ENCODE measurements around the gene SYNE2. TPM values are rescaled to one million over a fixed set of nuclear protein-coding genes. Genes with fewer than 3 reads are reported as not detected.

Gene SYNE2
- total and polyA plus RNA-seq, 5 donors from 2014 or later = 25.6 to 348 (median 32.3) TPM

DNA sequence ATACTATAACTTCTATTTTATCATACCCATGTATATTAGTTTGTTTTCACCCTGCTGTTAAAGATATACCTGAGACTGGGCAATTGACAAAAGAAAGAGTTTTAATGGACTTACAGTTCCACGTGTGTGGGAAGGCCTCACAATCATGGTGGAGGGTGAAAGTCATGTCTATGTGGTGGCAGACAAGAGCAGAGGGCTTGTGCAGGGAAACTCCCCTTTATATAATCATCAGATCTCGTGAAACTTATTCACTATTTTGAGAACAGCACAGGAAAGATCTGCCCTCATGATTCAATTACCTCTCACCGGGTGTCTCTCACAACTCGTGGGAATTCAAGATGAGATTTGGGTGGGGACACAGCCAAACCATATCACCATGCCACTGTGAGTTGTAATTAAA, 135.8 kb downstream of the SYNE2 start:
- Histone ChIP-seq H3K4me3 (ENCODE audit: low read depth, low read length) (no peak overlapping the region), H3K27me3 (ENCODE audit: control insufficient read depth, insufficient read depth, low read length) (no peaks in the 10 kb centered on the region), H3K9me3 (ENCODE audit: control insufficient read depth in 2 of 2, low read length in 2 of 2) (no peaks in the 10 kb centered on the region), H3K36me3 (ENCODE audit: control insufficient read depth, insufficient read depth, low read length) (peaks cover 70% of the 10 kb centered on the region), H3K4me1 (ENCODE audit: control insufficient read depth, insufficient read depth, low read length, poor library complexity, severe bottlenecking) (no peaks in the 10 kb centered on the region), H3K27ac (ENCODE audit: insufficient read depth, low read length, poor library complexity, severe bottlenecking) (no peak overlapping the region)
- ATAC-seq (ENCODE audit: low read depth in 2 of 2) (no peak), DNase-seq (no peak)
- H3K36me3 Mint-ChIP-seq = peaks cover 53% of the 10 kb centered on the region
- H3K4me1 Mint-ChIP-seq = peaks cover 0 to 8% (median 6%) of the 10 kb centered on the region in 4 donors
- H3K27ac Mint-ChIP-seq = no peak overlapping the region
- H3K27me3 Mint-ChIP-seq = no peaks in the 10 kb centered on the region
- H3K4me3 Mint-ChIP-seq = no peak overlapping the region
- H3K9me3 Mint-ChIP-seq = peaks cover 0 to 1% (median 0%) of the 10 kb centered on the region in 7 donors

DNA sequence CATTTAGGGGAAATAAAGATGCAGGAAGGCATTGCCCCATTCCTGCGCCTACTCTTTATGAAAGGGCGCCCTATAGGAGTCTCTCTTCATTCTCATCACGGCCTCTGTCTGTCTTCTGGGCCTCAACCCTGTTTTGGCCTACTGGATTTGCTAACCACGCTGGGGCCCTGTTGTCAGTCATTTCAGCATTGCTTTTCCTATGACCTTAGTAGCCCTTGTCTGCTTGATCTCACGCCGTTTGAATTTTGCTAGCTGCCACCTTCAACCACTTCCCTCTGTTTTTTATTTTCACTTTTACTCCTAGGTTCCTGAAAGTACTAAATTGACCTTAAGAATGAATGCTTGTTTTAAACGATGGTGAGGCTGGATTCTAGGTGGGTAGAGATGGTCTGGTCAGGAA, 139.0 kb downstream of the SYNE2 start:
- no peaks in the 10 kb centered on the region for H3K27me3 Mint-ChIP-seq
- Histone ChIP-seq H3K9me3 (ENCODE audit: control insufficient read depth in 2 of 2, low read length in 2 of 2) (no peaks in the 10 kb centered on the region), H3K4me1 (ENCODE audit: control insufficient read depth, insufficient read depth, low read length, poor library complexity, severe bottlenecking) (no peaks in the 10 kb centered on the region), H3K27ac (ENCODE audit: insufficient read depth, low read length, poor library complexity, severe bottlenecking) (no peak overlapping the region), H3K4me3 (ENCODE audit: low read depth, low read length) (no peak overlapping the region), H3K27me3 (ENCODE audit: control insufficient read depth, insufficient read depth, low read length) (no peaks in the 10 kb centered on the region), H3K36me3 (ENCODE audit: control insufficient read depth, insufficient read depth, low read length) (peaks cover 72% of the 10 kb centered on the region)
- peaks cover 0 to 8% (median 5%) of the 10 kb centered on the region in 4 donors for H3K4me1 Mint-ChIP-seq
- H3K9me3 Mint-ChIP-seq = no peaks in the 10 kb centered on the region
- DNase-seq = peak in 1 of 3 donors; percentile 30
- peak overlapping the region in 1 of 3 donors; percentile 86 for H3K27ac Mint-ChIP-seq
- no peak for ATAC-seq (ENCODE audit: low read depth in 2 of 2)
- H3K36me3 Mint-ChIP-seq = peaks cover 70% of the 10 kb centered on the region
- H3K4me3 Mint-ChIP-seq = no peak overlapping the region

DNA sequence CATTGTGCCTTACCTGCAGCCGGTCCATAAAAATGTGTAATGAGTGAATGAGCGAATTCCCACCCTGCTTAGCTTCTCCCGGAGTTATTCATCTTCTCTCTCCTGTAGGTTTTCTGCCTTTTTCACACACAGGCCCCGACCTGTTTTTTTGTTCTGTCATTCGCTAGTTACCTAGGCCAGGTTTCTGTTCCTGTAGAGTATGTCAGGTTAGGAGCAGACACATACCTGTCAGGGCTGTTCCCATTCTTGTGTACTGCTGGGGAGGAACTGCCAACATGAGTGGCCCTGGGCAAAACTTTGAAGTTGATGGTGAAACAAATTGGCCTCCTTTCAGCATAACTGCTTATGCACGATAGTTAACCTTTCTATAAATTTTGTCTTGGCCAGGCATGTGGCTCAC, 140.1 kb downstream of the SYNE2 start:
- no peaks in the 10 kb centered on the region for H3K27me3 Mint-ChIP-seq
- no peak overlapping the region for H3K4me3 Mint-ChIP-seq
- no peak for ATAC-seq (ENCODE audit: low read depth in 2 of 2)
- DNase-seq = no peak
- no peaks in the 10 kb centered on the region for H3K4me1 ChIP-seq (ENCODE audit: control insufficient read depth, insufficient read depth, low read length, poor library complexity, severe bottlenecking)
- no peak overlapping the region for H3K4me3 ChIP-seq (ENCODE audit: low read depth, low read length)
- no peaks in the 10 kb centered on the region for H3K9me3 Mint-ChIP-seq
- no peaks in the 10 kb centered on the region for H3K9me3 ChIP-seq (ENCODE audit: control insufficient read depth in 2 of 2, low read length in 2 of 2)
- H3K36me3 ChIP-seq (ENCODE audit: control insufficient read depth, insufficient read depth, low read length) = peaks cover 77% of the 10 kb centered on the region
- H3K27me3 ChIP-seq (ENCODE audit: control insufficient read depth, insufficient read depth, low read length) = no peaks in the 10 kb centered on the region
- peaks cover 76% of the 10 kb centered on the region for H3K36me3 Mint-ChIP-seq
- H3K27ac Mint-ChIP-seq = no peak overlapping the region
- H3K4me1 Mint-ChIP-seq = peaks cover 0 to 8% (median 4%) of the 10 kb centered on the region in 4 donors
- no peak overlapping the region for H3K27ac ChIP-seq (ENCODE audit: insufficient read depth, low read length, poor library complexity, severe bottlenecking)

DNA sequence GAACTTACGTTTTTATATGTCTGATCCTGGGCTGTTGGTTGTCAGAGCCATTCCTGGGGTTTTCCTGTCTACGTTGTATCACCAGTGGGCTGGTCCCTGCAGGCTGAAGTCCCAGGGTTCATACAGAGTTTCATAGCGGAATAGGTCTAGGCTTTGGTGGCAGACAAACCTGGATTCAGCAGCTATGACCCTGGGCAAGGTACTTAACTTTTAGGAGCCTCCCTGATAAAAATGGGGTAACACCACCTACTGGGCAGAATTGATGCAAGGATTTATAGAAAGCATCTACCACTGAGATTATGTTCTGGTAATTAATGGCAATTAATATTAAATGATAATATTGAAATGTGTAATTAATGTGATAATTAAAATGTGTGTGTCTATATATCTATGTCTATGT, 141.2 kb downstream of the SYNE2 start:
- ATAC-seq (ENCODE audit: low read depth in 2 of 2) = no peak
- Histone ChIP-seq H3K4me3 (ENCODE audit: low read depth, low read length) (no peak overlapping the region), H3K27ac (ENCODE audit: insufficient read depth, low read length, poor library complexity, severe bottlenecking) (no peak overlapping the region), H3K9me3 (ENCODE audit: control insufficient read depth in 2 of 2, low read length in 2 of 2) (no peaks in the 10 kb centered on the region), H3K4me1 (ENCODE audit: control insufficient read depth, insufficient read depth, low read length, poor library complexity, severe bottlenecking) (no peaks in the 10 kb centered on the region), H3K27me3 (ENCODE audit: control insufficient read depth, insufficient read depth, low read length) (no peaks in the 10 kb centered on the region), H3K36me3 (ENCODE audit: control insufficient read depth, insufficient read depth, low read length) (peaks cover 78% of the 10 kb centered on the region)
- Mint-ChIP-seq H3K4me3 (no peak overlapping the region), H3K9me3 (no peaks in the 10 kb centered on the region), H3K27ac (peak overlapping the region in 1 of 3 donors; percentile 20), H3K36me3 (peaks cover 73% of the 10 kb centered on the region), H3K4me1 (peaks cover 0 to 3% (median 2%) of the 10 kb centered on the region in 4 donors), H3K27me3 (no peaks in the 10 kb centered on the region)
- DNase-seq = peak in 2 of 3 donors; percentile 14 to 16

DNA sequence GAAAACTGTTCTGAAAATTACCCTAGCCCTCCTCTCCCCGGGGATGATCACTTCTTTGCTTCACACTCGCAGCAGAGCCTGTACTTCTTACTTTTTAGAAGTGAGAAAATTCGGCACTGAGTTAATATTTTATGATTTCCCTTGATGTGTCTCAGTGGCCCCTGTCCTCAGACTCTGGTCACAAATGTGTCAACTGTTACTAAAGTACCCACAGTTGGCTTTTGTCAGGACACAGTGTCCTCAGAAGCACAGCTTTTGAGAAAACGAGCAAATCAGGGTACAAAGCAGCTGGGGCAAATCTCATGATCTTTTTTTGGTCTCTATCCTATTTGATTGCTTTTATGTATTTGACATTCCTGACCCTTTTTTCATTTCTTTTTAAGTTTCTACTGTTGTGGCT, 142.5 kb downstream of the SYNE2 start:
- Mint-ChIP-seq H3K4me1 (peaks cover 0 to 3% (median under 1%) of the 10 kb centered on the region in 4 donors), H3K27ac (peak overlapping the region in 1 of 3 donors; percentile 76), H3K9me3 (no peaks in the 10 kb centered on the region), H3K4me3 (no peak overlapping the region), H3K27me3 (no peaks in the 10 kb centered on the region), H3K36me3 (peaks cover 77% of the 10 kb centered on the region)
- DNase-seq = no peak
- H3K4me3 ChIP-seq (ENCODE audit: low read depth, low read length) = no peak overlapping the region
- H3K27ac ChIP-seq (ENCODE audit: insufficient read depth, low read length, poor library complexity, severe bottlenecking) = no peak overlapping the region
- no peaks in the 10 kb centered on the region for H3K4me1 ChIP-seq (ENCODE audit: control insufficient read depth, insufficient read depth, low read length, poor library complexity, severe bottlenecking)
- H3K27me3 ChIP-seq (ENCODE audit: control insufficient read depth, insufficient read depth, low read length) = no peaks in the 10 kb centered on the region
- ATAC-seq (ENCODE audit: low read depth in 2 of 2) = no peak
- peaks cover 87% of the 10 kb centered on the region for H3K36me3 ChIP-seq (ENCODE audit: control insufficient read depth, insufficient read depth, low read length)
- H3K9me3 ChIP-seq (ENCODE audit: control insufficient read depth in 2 of 2, low read length in 2 of 2) = no peaks in the 10 kb centered on the region

DNA sequence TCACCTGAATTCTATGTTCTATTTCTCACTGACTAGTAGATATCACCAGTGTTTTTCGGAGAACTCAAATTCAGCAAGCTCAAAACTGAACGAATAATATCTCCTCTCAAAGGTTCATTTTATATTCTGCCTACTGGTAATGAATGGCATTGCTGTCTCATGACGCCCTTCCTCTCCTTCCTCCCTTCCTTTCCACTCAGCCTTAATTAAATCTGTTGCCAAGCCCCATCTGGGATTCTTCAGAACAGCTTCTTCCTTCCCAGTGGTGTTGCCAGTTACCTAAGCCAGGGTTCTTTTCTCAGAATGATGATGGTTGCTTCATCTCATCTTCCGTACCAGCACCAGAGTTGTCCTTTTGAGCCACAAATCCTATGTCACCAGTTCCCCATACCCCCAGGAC, 143.2 kb downstream of the SYNE2 start:
- Histone ChIP-seq H3K4me3 (ENCODE audit: low read depth, low read length) (no peak overlapping the region), H3K27ac (ENCODE audit: insufficient read depth, low read length, poor library complexity, severe bottlenecking) (no peak overlapping the region), H3K9me3 (ENCODE audit: control insufficient read depth in 2 of 2, low read length in 2 of 2) (no peaks in the 10 kb centered on the region), H3K36me3 (ENCODE audit: control insufficient read depth, insufficient read depth, low read length) (peaks cover 89% of the 10 kb centered on the region), H3K27me3 (ENCODE audit: control insufficient read depth, insufficient read depth, low read length) (no peaks in the 10 kb centered on the region), H3K4me1 (ENCODE audit: control insufficient read depth, insufficient read depth, low read length, poor library complexity, severe bottlenecking) (no peaks in the 10 kb centered on the region)
- Mint-ChIP-seq H3K4me1 (peaks cover 0 to 3% (median under 1%) of the 10 kb centered on the region in 4 donors), H3K9me3 (peaks cover 0 to 2% (median 0%) of the 10 kb centered on the region in 7 donors), H3K27me3 (no peaks in the 10 kb centered on the region), H3K27ac (no peak overlapping the region), H3K36me3 (peaks cover 79% of the 10 kb centered on the region), H3K4me3 (no peak overlapping the region)
- DNase-seq (no peak), ATAC-seq (ENCODE audit: low read depth in 2 of 2) (no peak)

DNA sequence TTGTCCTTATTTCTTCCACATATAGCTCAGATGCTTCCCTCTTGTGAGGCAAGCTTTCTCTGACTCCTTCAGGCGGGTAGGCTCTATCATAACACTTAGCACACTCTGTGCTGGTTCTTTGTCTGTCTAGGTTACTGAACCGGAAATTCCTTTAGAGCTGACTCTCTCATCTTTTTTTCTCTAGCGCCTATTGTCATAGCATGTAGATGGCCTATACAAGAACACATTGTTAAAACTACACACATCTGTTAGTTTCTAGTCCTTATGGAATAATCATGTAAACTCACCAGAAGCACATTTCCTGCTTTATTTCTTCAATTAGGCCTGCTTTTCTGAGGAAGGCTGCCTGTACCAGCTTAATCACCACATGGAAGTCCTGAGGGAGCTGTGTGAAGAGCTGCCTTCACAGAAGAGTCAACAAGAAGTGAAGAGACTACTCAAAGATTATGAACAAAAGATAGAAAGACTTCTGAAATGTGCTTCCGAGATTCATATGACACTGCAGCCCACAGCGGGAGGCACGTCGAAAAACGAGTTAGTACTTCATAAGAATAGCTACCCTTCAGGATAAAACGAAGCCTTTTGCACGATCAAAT, 143.9 kb downstream of the SYNE2 start:
- Mint-ChIP-seq H3K27ac (no peak overlapping the region), H3K4me1 (peaks cover 0 to 3% (median under 1%) of the 10 kb centered on the region in 4 donors), H3K36me3 (peaks cover 81% of the 10 kb centered on the region), H3K4me3 (no peak overlapping the region), H3K9me3 (peaks cover 0 to 2% (median 0%) of the 10 kb centered on the region in 7 donors), H3K27me3 (no peaks in the 10 kb centered on the region)
- DNase-seq (no peak), ATAC-seq (ENCODE audit: low read depth in 2 of 2) (no peak)
- no peak overlapping the region for H3K4me3 ChIP-seq (ENCODE audit: low read depth, low read length)
- H3K4me1 ChIP-seq (ENCODE audit: control insufficient read depth, insufficient read depth, low read length, poor library complexity, severe bottlenecking) = no peaks in the 10 kb centered on the region
- H3K36me3 ChIP-seq (ENCODE audit: control insufficient read depth, insufficient read depth, low read length) = peaks cover 89% of the 10 kb centered on the region
- H3K27me3 ChIP-seq (ENCODE audit: control insufficient read depth, insufficient read depth, low read length) = no peaks in the 10 kb centered on the region
- H3K9me3 ChIP-seq (ENCODE audit: control insufficient read depth in 2 of 2, low read length in 2 of 2) = no peaks in the 10 kb centered on the region
- H3K27ac ChIP-seq (ENCODE audit: insufficient read depth, low read length, poor library complexity, severe bottlenecking) = no peak overlapping the region

DNA sequence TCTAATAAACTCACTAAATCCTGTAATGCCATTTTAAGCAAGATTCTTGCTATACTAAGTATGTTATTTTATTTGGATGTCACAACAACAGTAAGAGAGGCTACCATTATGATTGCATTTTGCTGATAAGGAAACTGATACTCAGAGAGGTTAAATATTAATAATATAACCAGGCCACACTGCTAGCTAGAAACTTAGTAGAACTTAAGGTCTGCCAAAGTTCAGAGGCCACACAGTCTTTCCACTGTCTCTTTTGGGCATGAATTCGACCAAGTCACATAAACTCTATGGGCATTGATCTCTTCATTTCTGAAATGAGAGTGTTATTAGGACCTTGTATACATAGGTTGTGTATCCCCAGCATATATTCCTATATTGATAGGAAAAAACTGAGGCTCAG, 147.9 kb downstream of the SYNE2 start:
- Histone ChIP-seq H3K4me3 (ENCODE audit: low read depth, low read length) (no peak overlapping the region), H3K27me3 (ENCODE audit: control insufficient read depth, insufficient read depth, low read length) (no peaks in the 10 kb centered on the region), H3K27ac (ENCODE audit: insufficient read depth, low read length, poor library complexity, severe bottlenecking) (no peak overlapping the region), H3K4me1 (ENCODE audit: control insufficient read depth, insufficient read depth, low read length, poor library complexity, severe bottlenecking) (no peaks in the 10 kb centered on the region), H3K9me3 (ENCODE audit: control insufficient read depth in 2 of 2, low read length in 2 of 2) (no peaks in the 10 kb centered on the region), H3K36me3 (ENCODE audit: control insufficient read depth, insufficient read depth, low read length) (peaks cover 93% of the 10 kb centered on the region)
- peaks cover 80% of the 10 kb centered on the region for H3K36me3 Mint-ChIP-seq
- H3K27me3 Mint-ChIP-seq = no peaks in the 10 kb centered on the region
- DNase-seq (no peak), ATAC-seq (ENCODE audit: low read depth in 2 of 2) (no peak)
- peaks cover 0 to 8% (median 5%) of the 10 kb centered on the region in 4 donors for H3K4me1 Mint-ChIP-seq
- H3K9me3 Mint-ChIP-seq = peaks cover 0 to 2% (median 0%) of the 10 kb centered on the region in 7 donors
- H3K4me3 Mint-ChIP-seq = no peak overlapping the region
- H3K27ac Mint-ChIP-seq = no peak overlapping the region
